HPDE6-E6E7 (cell line): ENCODE results near the gene RELN.

Source experiments
- DNase-seq: peaks from one replicate; pipeline ENCODE4 v3.0.0; 2011; ENCODE audit warnings: missing footprints; ENCODE audit errors: extremely low spot score

RELN gene

GRCh38 chr7:103686064-103686463 lies 303.4 kb downstream of the RELN start:
- DNase-seq = no peak

GRCh38 chr7:103685646-103686045 lies 303.8 kb downstream of the RELN start:
- DNase-seq = no peak

GRCh38 chr7:103683348-103683747 lies 306.1 kb downstream of the RELN start:
- DNase-seq = no peak

GRCh38 chr7:103680161-103681144 lies 309.0 kb downstream of the RELN start:
- DNase-seq = no peak

GRCh38 chr7:103679151-103680132 lies 310.0 kb downstream of the RELN start:
- no peak for DNase-seq

DNA sequence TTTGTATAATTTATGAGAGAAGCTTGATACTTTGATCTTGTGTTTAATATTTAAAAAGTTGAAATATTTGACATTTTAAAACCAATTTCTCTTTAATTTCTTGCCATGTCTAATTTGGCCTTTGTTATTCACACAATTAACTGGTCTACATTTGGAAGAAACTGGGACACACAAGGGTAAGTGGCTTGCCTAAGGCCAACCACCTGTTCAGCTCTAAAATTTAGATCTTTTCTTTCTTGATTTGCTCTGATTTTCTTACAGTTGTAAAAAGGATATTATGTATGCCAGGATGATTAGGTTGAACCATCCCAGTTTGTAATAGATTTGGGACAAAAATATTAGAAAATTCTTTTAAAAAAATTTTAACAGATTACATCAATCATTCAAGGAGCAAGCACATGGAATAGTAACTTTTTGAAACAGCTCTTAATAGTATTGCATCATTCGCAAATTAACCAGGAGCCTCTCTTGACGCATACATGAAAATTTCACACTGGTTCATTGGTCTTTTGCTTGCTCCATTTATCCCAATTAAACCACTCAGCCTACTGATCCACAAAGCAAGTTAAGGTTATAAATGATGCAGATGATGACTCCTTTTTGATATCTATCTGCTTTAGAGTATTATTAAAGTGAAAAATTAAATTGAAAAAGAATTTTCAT lies 321.0 kb downstream of the RELN start:
- DNase-seq = no peak

GRCh38 chr7:103666326-103666725 lies 323.1 kb downstream of the RELN start:
- no peak for DNase-seq

- DNase-seq = no peak
Measured at GRCh38 chr7:103664577-103664976, 324.9 kb downstream of the RELN start.

DNA sequence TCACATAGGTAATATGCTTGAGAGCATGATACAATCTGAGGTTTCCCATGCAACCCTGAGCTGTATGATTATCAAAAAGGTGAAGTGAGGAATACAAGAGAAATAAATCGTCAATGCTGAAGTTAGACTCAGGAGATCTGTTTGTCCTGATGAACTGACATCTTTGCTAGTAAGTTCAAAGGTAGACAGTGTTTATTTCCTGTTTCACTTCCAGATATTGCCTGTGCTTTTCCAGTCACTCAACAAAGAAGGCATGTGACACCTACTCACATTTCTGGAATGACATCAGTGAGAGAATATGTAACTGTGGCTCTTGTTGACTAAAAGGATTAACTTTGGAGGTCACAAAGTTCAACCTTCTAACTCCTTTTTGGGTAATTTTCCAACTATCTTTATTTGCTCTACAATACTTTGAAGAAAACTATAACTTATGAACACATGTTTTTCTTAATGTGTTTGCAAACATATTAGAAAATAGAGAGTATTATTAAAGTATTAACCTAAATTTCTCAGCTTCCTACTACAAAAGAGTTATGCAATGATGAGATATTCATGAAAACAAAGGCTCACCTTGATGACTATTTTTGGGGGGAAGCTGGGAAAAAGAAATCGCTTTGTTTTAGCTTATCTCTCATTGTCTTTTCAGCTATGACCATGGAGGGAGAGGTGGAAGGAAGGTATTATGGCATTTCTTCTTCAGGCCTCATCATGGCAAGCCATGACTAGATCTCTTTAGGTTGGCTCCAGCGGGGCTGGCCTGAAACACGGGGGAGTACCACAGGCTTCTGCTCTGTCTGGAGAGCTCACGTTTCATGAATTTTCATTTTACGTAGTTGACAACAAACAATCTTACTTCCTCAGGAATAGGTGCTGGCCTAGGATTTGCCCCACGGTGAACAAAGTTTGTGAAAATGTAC lies 328.7 kb downstream of the RELN start:
- DNase-seq = peak; percentile 34

DNA sequence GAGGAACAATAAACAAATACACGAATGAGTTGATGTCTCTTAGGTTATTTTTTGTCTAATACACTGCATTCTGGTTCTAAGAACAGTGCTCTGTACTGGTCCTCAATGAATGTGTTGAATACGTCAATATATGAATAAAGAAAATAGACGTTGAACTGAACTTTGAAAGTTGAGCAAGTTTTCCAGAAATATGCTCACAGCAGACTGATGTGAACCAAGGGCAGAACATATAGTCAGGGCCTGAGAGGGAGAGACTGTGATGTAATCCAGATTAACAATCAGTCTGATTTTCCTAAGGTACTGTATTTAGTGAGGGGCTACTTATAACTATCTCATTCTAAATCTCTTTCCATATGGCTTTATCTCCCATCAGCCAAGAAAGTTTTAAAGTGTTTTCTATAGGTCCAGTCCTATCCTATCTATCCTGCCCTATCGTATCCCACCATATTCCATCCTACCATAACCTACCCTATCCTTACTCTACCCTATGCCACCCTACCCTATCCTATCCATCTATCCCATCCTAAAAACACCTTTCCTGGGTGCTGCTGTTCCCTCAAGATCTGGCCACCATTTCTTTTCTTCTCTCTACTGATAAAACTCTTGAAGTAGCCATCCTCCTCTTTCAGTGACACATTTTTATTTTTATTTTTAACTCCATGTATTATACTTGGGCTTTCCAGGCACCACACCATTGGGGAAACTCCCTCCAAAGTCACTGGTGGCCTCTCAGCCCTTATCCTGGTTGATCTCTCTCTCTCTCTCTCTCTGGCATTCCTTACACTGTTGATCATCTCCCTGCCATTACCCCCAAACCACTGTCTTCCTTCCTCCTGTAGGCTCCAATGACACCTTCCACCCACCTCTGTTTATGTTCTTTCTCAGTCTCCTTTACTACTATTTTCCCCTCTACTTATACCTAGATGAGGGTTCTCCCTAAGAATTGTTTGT lies 331.1 kb downstream of the RELN start:
- no peak for DNase-seq

DNA sequence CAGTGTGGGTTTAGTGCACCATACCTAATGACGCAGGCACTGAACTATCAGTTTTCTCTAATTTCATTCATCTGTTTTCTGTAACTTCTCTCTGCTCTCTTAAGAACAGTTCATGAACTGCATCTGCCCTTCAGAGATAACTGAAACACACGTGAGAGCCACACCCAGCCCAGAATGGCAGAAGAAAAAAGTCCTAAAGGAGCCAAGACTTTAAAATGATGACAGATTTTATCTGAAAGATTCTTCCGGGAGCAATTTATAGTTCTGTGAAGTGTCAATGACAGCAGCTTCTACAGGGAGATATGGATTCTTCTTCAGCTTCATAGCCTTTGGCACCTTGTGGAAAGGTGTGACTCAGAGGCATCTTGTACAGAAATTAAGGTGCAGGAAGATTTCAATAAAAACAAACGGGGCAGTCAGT lies 332.0 kb downstream of the RELN start:
- no peak for DNase-seq

GRCh38 chr7:103656221-103656620 lies 333.2 kb downstream of the RELN start:
- DNase-seq = no peak

GRCh38 chr7:103651593-103652377 lies 337.7 kb downstream of the RELN start:
- DNase-seq = no peak

- no peak for DNase-seq
Measured at GRCh38 chr7:103649052-103649451, 340.4 kb downstream of the RELN start.

GRCh38 chr7:103648135-103648534 lies 341.3 kb downstream of the RELN start:
- no peak for DNase-seq

GRCh38 chr7:103644319-103644718 lies 345.1 kb downstream of the RELN start:
- no peak for DNase-seq

DNA sequence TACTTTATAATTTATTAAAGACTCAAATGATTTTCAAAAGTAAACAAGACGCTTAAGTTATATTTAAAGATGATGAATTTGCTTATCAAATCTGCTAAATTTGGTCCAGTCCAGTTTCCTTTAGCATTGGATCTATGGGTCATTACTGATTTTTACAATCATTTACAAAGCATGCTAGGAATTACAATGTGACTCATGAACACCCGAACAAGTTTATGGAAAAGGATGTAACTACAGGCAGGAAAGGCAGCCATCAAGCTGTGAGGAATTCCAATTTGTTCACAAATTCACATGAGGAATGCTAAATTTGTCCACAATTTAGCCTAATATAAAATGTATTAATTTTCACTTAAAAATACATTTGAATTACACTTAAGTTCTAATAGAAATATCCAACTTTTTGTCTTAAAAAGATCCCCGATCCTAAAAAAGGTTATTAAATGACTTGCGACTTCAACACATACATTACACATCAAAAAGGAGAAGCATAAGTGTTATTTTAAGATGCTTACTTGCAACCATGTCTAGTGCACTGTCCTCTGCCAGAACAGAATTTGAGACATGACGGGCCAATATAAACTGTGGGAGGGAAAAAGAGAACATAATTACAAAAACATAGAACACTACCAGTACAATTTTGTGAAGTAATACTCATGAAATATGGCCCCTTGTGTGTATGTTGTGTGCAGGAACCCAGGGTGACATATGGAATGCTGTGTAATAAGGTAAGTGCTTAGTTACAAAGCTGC lies 349.3 kb downstream of the RELN start:
- no peak for DNase-seq

- no peak for DNase-seq
Measured at GRCh38 chr7:103637726-103638125, 351.7 kb downstream of the RELN start.
